Measurements from ENCODE around the gene LY6G5C.

Gene LY6G5C

DNA sequence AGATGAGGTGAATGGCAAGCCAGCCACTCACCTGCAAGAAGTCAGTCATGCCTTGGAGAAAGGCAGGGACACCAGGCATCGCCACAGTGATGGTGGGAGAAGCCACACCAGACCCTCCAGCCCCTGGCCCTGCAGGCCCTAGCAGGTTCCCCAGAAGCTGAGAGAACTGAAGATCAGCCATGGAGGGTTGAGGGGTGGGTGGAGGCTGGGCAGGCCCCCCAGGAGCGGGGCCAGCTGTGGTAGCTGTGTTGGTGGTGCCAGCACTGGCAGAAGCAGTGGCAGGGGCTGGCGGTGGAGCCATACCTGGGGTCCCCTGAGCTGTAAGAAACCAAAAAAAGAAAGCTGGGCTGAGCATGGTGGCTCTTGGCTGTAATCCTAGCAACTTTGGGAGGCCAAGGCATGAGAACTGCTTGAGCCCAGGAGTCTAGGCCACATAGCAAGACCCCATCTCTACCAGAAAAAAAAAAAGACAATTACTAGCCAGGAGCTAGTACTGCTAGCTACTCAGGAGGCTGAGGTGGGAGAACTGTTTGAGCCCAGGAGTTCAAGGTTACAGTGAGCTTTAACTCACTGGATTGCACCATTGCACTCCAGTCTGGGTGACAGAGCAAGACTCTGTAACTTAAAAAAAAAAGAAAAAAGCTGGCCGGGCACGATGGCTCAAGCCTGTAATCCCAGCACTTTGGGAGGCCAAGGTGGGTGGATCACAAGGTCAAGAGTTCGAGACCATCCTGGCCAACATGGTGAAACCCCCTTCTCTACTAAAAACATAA is 37.9 kb downstream of the LY6G5C start:
- DNase-seq, result no peak

DNA sequence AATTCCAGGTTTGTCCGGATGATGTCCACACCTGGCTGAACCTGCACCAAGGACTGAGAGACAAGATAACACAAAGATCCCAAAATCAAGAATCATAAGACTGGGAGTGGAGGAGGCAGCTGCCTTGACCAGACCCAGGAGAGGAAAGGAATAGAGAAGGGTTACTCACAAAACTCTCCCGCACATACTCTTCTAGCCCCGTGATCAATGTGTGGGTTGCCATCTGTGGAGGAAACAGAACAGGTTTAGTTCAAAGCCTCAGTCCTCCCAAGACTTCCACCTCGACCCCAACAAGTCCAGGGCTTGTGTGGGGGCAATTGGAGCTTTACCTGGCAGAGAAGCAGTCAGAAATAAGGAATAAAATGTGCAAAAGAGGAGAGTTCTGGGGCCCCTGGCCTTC is 39.5 kb downstream of the LY6G5C start:
- no peak for DNase-seq

- DNase-seq, result no peak
These were observed 40.3 kb downstream of the LY6G5C start for GRCh38 chr6:31640612-31641011.

DNA sequence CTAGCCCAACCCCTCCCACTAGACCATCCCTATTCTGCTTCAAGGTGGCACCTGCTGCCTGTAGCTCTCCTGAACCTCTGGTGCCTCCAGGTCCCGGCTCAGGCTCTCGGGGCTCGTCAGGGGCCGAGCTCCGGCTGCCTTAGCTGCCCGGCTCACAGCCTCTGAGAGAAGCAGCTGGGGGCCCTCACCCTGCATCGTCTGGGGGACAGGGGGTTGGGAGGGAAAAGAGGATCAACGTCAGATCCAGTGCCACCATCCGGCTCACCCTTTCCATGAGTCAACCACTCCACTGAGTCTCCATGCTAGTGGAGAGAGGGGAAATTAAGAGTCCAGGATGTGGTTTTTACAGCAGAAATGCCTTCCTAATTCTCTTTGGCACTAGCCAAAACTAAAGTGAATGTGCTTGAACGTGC is 41.4 kb downstream of the LY6G5C start:
- no peak for DNase-seq

DNA sequence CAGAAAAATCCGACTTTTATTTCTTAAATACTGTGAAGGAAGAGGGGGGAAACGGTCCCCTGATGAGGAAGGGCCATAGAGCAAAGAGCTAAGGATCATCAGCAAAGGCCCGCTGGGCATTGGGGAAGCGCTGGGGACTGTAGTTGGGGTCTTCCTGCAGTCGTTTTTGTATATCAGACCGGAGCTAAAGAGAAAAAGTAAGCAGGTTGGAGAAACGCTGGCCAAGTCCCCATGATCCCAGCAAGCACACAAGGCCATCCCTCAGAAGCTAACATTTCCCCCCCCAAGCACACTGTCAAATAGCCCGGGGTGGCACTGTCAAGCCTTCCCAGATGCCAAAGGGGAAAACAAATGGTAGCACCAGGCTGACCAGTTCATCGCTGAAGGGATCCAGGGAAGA is 41.8 kb downstream of the LY6G5C start:
- no peak for DNase-seq

DNA sequence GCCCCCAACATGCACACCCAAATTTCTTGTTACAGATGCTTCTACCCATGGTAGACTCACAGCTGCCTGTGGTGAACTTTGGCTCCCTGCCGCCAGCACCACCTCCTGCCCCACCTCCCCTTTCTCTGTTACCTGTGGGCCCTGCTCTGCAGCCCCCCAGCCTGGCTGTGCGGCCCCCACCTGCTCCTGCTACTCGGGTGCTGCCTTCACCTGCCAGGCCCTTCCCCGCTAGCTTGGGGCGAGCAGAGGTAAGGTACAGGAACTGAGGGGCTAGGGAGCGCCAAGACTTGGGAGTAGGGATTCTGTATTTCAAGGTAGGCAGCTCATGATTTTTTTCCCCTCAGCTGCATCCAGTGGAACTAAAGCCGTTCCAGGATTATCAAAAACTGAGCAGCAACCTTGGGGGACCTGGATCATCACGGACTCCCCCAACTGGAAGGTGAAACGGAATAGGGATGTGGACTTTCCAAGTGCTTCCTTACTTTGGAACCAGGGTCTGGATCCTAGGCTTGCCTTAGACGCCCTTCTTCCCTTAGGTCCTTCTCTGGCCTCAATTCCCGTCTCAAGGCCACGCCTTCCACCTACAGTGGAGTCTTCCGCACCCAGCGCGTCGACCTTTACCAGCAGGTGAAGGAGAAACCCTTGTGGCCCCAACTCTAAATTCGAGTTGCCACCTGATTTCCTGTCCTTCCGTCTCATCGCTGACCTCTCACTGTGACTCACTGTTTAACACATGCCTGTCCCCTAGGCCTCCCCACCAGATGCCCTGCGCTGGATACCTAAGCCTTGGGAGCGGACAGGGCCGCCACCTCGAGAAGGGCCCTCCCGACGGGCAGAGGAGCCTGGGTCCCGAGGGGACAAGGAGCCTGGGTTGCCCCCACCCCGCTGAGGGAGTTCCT is 43.9 kb downstream of the LY6G5C start:
- DNase-seq, result no peak

- DNase-seq, result no peak
These were observed 45.8 kb downstream of the LY6G5C start for GRCh38 chr6:31634969-31635575.

GRCh38 chr6:31634131-31634530 is 46.7 kb downstream of the LY6G5C start:
- no peak for DNase-seq

- DNase-seq, result no peak
These were observed 47.4 kb downstream of the LY6G5C start for GRCh38 chr6:31633447-31633846.

DNA sequence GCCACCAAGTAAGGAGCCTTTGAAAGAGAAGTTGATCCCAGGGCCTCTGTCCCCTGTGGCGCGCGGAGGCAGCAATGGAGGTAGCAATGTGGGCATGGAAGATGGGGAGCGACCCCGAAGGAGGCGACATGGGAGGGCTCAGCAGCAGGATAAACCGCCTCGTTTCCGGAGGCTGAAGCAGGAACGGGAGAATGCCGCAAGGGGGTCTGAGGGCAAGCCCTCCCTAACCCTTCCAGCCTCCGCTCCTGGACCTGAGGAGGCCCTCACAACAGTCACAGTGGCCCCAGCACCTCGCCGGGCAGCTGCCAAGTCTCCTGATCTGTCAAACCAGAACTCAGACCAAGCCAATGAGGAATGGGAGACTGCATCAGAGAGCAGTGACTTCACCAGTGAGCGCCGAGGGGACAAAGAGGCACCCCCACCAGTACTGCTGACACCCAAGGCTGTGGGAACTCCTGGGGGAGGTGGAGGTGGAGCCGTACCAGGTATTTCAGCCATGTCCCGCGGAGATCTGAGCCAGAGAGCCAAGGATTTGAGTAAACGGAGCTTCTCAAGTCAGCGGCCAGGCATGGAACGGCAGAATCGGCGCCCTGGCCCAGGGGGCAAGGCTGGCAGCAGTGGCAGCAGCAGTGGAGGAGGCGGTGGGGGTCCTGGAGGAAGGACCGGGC is 48.5 kb downstream of the LY6G5C start:
- DNase-seq, result no peak

DNA sequence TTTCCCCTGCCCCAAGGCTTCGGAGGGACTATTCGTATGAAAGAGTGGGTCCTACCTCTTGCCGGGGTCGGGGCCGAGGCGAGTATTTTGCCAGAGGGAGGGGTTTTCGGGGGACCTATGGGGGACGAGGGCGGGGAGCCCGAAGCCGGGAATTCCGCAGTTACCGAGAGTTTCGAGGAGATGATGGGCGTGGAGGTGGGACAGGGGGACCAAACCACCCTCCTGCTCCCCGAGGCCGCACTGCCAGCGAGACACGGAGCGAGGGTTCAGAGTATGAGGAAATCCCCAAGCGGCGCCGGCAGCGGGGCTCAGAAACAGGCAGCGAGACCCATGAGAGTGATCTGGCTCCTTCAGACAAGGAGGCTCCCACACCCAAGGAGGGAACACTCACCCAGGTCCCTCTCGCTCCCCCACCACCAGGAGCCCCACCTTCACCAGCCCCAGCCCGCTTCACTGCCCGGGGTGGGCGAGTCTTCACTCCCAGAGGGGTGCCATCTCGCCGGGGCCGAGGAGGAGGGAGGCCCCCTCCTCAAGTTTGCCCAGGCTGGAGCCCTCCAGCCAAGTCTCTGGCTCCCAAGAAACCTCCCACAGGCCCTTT is 49.1 kb downstream of the LY6G5C start:
- DNase-seq, result no peak

GRCh38 chr6:31631209-31631608 is 49.7 kb downstream of the LY6G5C start:
- DNase-seq, result no peak

- DNase-seq, result no peak
These were observed 50.5 kb downstream of the LY6G5C start for GRCh38 chr6:31630177-31630934.

GRCh38 chr6:31629014-31629413 is 51.9 kb downstream of the LY6G5C start:
- DNase-seq, result no peak

DNA sequence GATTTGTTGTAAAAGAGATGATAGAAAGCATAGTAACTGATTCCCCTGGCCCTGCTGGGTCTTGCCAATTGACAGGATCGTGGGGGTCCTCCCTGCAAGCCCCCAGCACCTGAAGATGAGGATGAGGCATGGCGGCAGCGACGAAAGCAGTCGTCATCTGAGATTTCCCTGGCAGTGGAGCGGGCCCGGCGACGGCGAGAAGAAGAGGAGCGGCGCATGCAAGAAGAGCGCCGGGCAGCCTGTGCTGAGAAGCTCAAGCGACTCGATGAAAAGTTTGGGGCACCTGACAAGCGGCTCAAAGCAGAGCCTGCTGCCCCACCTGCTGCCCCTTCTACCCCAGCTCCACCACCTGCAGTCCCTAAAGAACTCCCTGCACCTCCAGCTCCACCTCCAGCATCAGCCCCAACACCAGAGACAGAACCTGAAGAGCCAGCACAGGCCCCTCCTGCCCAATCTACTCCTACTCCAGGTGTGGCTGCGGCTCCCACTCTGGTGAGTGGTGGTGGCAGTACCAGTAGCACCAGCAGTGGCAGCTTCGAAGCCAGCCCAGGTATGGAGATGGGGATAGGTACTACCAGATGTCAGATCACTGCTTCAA is 53.1 kb downstream of the LY6G5C start:
- no peak for DNase-seq

- no peak for DNase-seq
These were observed 53.9 kb downstream of the LY6G5C start for GRCh38 chr6:31626952-31627351.

Measured in nucleus accumbens (tissue), 56 donors.